Bronchial epithelial cell (primary cell): ENCODE data around the gene LY6G6D. TPM values are rescaled to one million over a fixed set of nuclear protein-coding genes. Genes with fewer than 3 reads are reported as not detected.
A peak's percentile ranks its signal among the peaks of the same experiment; 100 is the strongest.

ENCODE experiments used
- DNase-seq: peaks from one replicate; pipeline ENCODE4 v3.0.0-alpha.2; 2010; ENCODE audit warnings: low read depth
- FAIRE-seq: peaks from 2 replicates; lab custom pipeline; 2011; peaks lifted over from hg19 to GRCh38; lab: Jason Lieb, UNC
- H3K27me3 ChIP-seq: 2 replicates; pipeline ENCODE4 v1.5.1; 2011; ENCODE audit warnings: low read length; ENCODE audit not compliant: control insufficient read depth, insufficient read depth
- H3K36me3 ChIP-seq: 2 replicates; pipeline ENCODE4 v1.5.1; 2011; ENCODE audit warnings: low read length; ENCODE audit not compliant: control insufficient read depth, insufficient read depth
- H3K4me3 ChIP-seq: 2 replicates; pipeline ENCODE4 v1.5.1; 2011; ENCODE audit warnings: mild to moderate bottlenecking, low read depth, low read length, control low read depth
- total RNA-seq: library from RNA; depleted of rRNA; stranded (reverse); fragments of >200 nt; gene quantifications from 2 replicates; pipeline ENCODE4 v1.2.1, GENCODE V29; 2014
- TF ChIP-seq, protein P1 (sequence below): IDR thresholded peaks from 2 replicates; pipeline ENCODE4 v1.5.1; 2011; ENCODE audit warnings: mild to moderate bottlenecking, moderate library complexity, low read length, control low read depth, inconsistent platforms; ENCODE audit not compliant: insufficient read depth, severe bottlenecking

Gene LY6G6D
- total RNA-seq, 1 donor from 2014 or later: not detected

DNA sequence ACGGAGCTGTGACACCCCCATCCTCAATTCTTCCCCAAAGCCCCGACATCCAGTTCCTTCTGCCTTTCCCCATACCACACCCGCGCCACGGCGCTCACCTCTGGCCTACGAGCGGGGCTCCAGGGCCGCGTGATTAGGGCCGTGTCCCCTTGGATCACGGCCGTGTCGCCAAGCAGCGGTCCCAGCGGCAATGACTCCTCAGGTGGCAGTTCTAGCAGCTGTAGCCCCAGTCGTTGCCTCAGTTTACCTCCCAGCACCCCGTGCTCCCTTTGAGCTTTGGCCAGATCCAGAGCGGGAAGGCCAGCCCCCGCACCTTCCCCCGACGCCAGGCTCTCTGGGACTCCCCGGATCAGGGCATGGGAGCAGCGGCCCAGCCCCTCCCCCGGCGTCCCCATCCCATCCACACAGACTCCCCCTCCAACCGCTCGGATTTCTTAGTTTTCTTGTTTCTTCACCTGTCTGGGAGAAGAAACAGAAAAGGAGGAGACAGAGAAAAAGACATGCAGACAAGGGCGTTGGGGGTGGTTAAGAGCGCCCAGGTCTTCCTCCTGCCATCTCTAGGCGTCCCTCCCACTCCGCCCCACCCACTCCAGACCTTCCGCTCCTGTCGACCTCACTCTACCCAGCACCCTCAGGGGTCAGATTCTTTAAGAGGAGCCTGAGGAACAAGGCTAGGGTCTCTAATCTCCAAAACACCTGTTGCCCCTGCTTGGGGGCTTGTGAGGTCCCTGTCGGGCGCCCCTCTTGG, 13.8 kb downstream of the LY6G6D start, which contains the start of gene DDAH2:
Gene DDAH2, minus strand, starts transcription at position 533 of the 748 bp plus-strand sequence. Its CDS starts 138 bp downstream, at position 395.
- peaks cover 21% of the 10 kb centered on the region for H3K36me3 ChIP-seq
- peak within 1 kb of the TSS; percentile 58 for H3K4me3 ChIP-seq
- TF ChIP-seq, protein P1, sequence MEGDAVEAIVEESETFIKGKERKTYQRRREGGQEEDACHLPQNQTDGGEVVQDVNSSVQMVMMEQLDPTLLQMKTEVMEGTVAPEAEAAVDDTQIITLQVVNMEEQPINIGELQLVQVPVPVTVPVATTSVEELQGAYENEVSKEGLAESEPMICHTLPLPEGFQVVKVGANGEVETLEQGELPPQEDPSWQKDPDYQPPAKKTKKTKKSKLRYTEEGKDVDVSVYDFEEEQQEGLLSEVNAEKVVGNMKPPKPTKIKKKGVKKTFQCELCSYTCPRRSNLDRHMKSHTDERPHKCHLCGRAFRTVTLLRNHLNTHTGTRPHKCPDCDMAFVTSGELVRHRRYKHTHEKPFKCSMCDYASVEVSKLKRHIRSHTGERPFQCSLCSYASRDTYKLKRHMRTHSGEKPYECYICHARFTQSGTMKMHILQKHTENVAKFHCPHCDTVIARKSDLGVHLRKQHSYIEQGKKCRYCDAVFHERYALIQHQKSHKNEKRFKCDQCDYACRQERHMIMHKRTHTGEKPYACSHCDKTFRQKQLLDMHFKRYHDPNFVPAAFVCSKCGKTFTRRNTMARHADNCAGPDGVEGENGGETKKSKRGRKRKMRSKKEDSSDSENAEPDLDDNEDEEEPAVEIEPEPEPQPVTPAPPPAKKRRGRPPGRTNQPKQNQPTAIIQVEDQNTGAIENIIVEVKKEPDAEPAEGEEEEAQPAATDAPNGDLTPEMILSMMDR: peak; percentile 57
- no peak for DNase-seq
- H3K27me3 ChIP-seq: no peaks in the 10 kb centered on the region
- no peak for FAIRE-seq

DNA sequence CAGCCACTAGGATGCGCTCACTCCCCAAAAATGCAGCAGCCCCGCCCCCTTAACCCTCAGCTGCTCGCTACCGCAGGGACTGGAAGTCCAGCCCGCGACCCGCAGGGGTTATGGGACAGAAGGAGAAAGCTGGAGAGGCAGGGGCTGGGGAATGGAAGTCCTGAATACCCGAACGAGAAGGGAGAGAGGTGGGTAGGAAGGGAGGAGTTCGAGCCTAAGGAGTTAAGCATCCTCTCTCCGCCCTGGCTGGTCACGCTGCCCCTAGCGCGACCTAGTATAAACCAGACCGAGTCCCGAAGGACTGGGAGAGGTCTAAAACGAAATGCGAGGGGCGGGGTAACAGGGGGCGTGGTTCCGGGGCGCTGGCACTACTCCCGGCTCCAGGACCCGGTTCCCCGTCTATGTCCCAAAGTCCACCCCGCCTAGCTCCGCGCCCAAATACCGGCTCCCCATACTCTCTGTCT, 14.4 kb downstream of the LY6G6D start:
- peaks cover 26% of the 10 kb centered on the region for H3K36me3 ChIP-seq
- peak overlapping the region; percentile 58 for H3K4me3 ChIP-seq
- H3K27me3 ChIP-seq: no peaks in the 10 kb centered on the region
- FAIRE-seq (no peak), DNase-seq (peak; percentile 65)
- TF ChIP-seq, protein P1: no peak

DNA sequence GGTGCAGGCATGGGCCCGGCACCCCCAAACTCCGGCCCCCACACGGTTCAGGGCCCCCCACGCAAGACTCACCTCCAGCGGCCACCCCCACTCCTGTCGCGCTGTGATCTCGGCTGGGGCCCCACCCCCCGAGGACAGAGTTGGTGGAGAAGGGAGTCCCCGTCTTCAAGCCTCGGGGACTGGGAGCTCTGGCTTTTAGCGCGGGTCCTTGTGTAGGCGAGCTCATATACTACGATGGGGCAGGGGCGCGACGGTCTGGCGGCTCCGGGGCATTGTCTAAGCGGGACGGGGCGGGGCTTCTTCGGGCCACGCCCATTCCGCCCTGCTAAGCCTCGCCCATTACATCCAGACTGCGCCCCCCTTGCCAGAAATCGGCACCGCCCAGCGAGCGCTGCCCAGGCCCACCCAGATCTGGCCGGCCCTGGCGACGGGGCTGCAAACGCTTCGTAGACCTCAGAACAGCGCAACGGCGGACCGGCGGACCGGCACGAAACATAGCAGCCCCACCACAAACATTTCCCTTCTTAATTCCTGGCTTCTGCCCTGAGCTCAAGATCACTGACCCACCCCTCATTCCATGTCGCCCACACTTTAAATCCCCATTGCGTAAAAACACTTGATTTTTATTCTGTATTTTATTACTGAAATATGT, 15.0 kb downstream of the LY6G6D start:
- H3K4me3 ChIP-seq: peak overlapping the region; percentile 58
- no peak for FAIRE-seq
- TF ChIP-seq, protein P1: no peak
- peak; percentile 59 for DNase-seq
- H3K27me3 ChIP-seq: no peaks in the 10 kb centered on the region
- peaks cover 26% of the 10 kb centered on the region for H3K36me3 ChIP-seq

DNA sequence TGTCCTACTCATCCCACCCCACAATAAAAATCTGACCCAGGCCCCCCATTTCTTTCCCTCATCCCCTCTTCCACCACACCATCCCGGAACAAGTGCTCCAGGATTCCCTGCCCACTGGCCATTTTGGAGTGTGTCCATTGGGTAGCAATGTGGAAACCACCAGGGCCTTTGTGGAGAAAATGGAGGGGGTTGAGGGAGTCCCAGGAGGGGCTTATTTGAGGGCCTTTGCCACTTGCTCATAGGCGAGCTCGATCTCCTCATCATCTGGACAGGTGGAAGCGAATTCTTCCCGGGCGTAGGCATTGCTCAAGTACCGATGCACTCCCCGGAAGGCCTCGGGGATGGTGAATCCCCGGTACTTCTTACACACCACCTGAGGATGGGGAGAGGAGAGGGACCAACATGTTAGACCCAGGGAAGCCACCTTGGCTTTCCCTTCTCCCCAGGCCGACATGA, 15.5 kb downstream of the LY6G6D start:
- no peak overlapping the region for H3K4me3 ChIP-seq
- no peaks in the 10 kb centered on the region for H3K27me3 ChIP-seq
- FAIRE-seq (no peak), DNase-seq (no peak)
- peaks cover 26% of the 10 kb centered on the region for H3K36me3 ChIP-seq
- TF ChIP-seq, protein P1: no peak

DNA sequence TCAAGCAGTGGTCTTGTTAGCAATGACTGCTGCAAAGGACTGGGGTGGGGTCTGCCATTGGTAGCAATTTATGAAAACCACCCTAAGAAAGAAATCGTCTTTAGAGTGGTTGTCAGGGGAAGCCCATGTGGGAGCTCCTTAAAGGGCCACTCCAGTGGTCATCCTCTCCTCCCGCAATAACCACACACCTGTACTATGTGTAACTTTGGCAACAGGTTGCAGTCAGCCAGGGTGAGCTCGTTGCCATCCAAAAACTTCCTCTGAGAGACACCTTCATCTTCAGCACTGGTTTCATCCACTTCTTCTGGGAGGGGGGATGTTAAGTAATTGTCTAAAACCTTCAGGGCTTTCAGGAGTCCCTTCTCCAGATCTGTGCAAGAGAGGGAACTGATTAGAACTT, 16.9 kb downstream of the LY6G6D start:
- H3K4me3 ChIP-seq: no peak overlapping the region
- peaks cover 23% of the 10 kb centered on the region for H3K36me3 ChIP-seq
- no peaks in the 10 kb centered on the region for H3K27me3 ChIP-seq
- FAIRE-seq (no peak), DNase-seq (no peak)
- TF ChIP-seq, protein P1: no peak
